ENCODE measurements around the gene UNC50. TPM values are rescaled to one million over a fixed set of nuclear protein-coding genes. Genes with fewer than 3 reads are reported as not detected.

Gene UNC50
- total and polyA plus RNA-seq, 2 experiments from 2014 or later, result 78.8 to 80.0 TPM

GRCh38 chr2:98607741-98608115 lies 661 bp upstream of the UNC50 start:
- Histone ChIP-seq H3K9me3 (ENCODE audit: low read depth) (no peaks in the 10 kb centered on the region), H2AFZ (peak overlapping the region; percentile 93), H4K20me1 (ENCODE audit: insufficient read depth, poor library complexity, severe bottlenecking) (peaks cover 19% of the 10 kb centered on the region), H3K9me2 (replicated peaks; ENCODE audit: insufficient read depth) (no peaks in the 10 kb centered on the region), H3K27me3 (no peaks in the 10 kb centered on the region), H3K4me2 (peak overlapping the region; percentile 93), H3K4me3 (peak overlapping the region; percentile 93), H3K79me2 (peaks cover 86% of the 10 kb centered on the region), H3K4me1 (ENCODE audit: insufficient read depth) (peaks cover 33% of the 10 kb centered on the region), H3K27ac (peak overlapping the region; percentile 99), H3K36me3 (replicated peaks; ENCODE audit: insufficient read depth, low read depth) (no peaks in the 10 kb centered on the region)
- 19% methylated on average over 7 of the region's 7 CpGs for WGBS (ENCODE audit: low lambda C conversion rate, missing lambda C conversion rate)
- TF ChIP-seq EZH2phosphoT487 (IDR thresholded peaks at IDR 0.05; ENCODE audit: low read depth, severe bottlenecking, unreplicated experiment) (no peak), CTCF (IDR thresholded peaks at IDR 0.05; ENCODE audit: poor library complexity) (no peak), EZH2 (IDR thresholded peaks at IDR 0.05; ENCODE audit: borderline replicate concordance) (no peak)
- peak; percentile 17 for DNase-seq (ENCODE audit: low spot score)

- Histone ChIP-seq H3K9me3 (ENCODE audit: low read depth) (no peaks in the 10 kb centered on the region), H3K79me2 (peaks cover 84% of the 10 kb centered on the region), H4K20me1 (ENCODE audit: insufficient read depth, poor library complexity, severe bottlenecking) (peaks cover 19% of the 10 kb centered on the region), H3K4me1 (ENCODE audit: insufficient read depth) (peaks cover 33% of the 10 kb centered on the region), H3K4me3 (peak overlapping the region; percentile 93), H3K36me3 (replicated peaks; ENCODE audit: insufficient read depth, low read depth) (no peaks in the 10 kb centered on the region), H2AFZ (peak overlapping the region; percentile 93), H3K27me3 (no peaks in the 10 kb centered on the region), H3K4me2 (peak overlapping the region; percentile 93), H3K9me2 (replicated peaks; ENCODE audit: insufficient read depth) (no peaks in the 10 kb centered on the region), H3K27ac (peak overlapping the region; percentile 99)
- DNase-seq (ENCODE audit: low spot score), result peak; percentile 63
- no peak for TF ChIP-seq EZH2 (IDR thresholded peaks at IDR 0.05; ENCODE audit: borderline replicate concordance)
- no peak for TF ChIP-seq EZH2phosphoT487 (IDR thresholded peaks at IDR 0.05; ENCODE audit: low read depth, severe bottlenecking, unreplicated experiment)
- WGBS (ENCODE audit: low lambda C conversion rate, missing lambda C conversion rate), result 2% methylated on average over 29 of the region's 29 CpGs
Observed at GRCh38 chr2:98608962-98609604, 694 bp downstream of the UNC50 start.

- no peak for DNase-seq (ENCODE audit: low spot score)
- Histone ChIP-seq H3K4me3 (no peak overlapping the region), H3K4me2 (no peak overlapping the region), H2AFZ (no peak overlapping the region), H3K27me3 (no peaks in the 10 kb centered on the region), H3K4me1 (ENCODE audit: insufficient read depth) (peaks cover 23% of the 10 kb centered on the region), H3K79me2 (peaks cover 39% of the 10 kb centered on the region), H3K27ac (no peak overlapping the region), H3K36me3 (replicated peaks; ENCODE audit: insufficient read depth, low read depth) (peaks cover 6% of the 10 kb centered on the region), H3K9me3 (ENCODE audit: low read depth) (no peaks in the 10 kb centered on the region), H3K9me2 (replicated peaks; ENCODE audit: insufficient read depth) (no peaks in the 10 kb centered on the region), H4K20me1 (ENCODE audit: insufficient read depth, poor library complexity, severe bottlenecking) (peaks cover 5% of the 10 kb centered on the region)
- 95% methylated on average over 9 of the region's 9 CpGs for WGBS (ENCODE audit: low lambda C conversion rate, missing lambda C conversion rate)
- no peak for TF ChIP-seq CTCF (IDR thresholded peaks at IDR 0.05; ENCODE audit: poor library complexity)
Observed at GRCh38 chr2:98614024-98614739, 5.8 kb downstream of the UNC50 start.

GRCh38 chr2:98615481-98615880 lies 7.1 kb downstream of the UNC50 start:
- Histone ChIP-seq H3K27me3 (no peaks in the 10 kb centered on the region), H2AFZ (no peak overlapping the region), H3K4me2 (no peak overlapping the region), H4K20me1 (ENCODE audit: insufficient read depth, poor library complexity, severe bottlenecking) (peaks cover 5% of the 10 kb centered on the region), H3K36me3 (replicated peaks; ENCODE audit: insufficient read depth, low read depth) (peaks cover 6% of the 10 kb centered on the region), H3K4me1 (ENCODE audit: insufficient read depth) (peaks cover 12% of the 10 kb centered on the region), H3K4me3 (no peak overlapping the region), H3K9me2 (replicated peaks; ENCODE audit: insufficient read depth) (no peaks in the 10 kb centered on the region), H3K27ac (no peak overlapping the region), H3K79me2 (peaks cover 26% of the 10 kb centered on the region), H3K9me3 (ENCODE audit: low read depth) (no peaks in the 10 kb centered on the region)
- WGBS (ENCODE audit: low lambda C conversion rate, missing lambda C conversion rate), result 94% methylated on average over 5 of the region's 5 CpGs
- no peak for TF ChIP-seq EZH2phosphoT487 (IDR thresholded peaks at IDR 0.05; ENCODE audit: low read depth, severe bottlenecking, unreplicated experiment)
- no peak for TF ChIP-seq CTCF (IDR thresholded peaks at IDR 0.05; ENCODE audit: poor library complexity)
- TF ChIP-seq EZH2 (IDR thresholded peaks at IDR 0.05; ENCODE audit: borderline replicate concordance), result no peak
- no peak for DNase-seq (ENCODE audit: low spot score)
